Cardiac fibroblast (primary cell): Measurements from ENCODE around the gene CDC27.
"Not testable (repeated sequence)": the region's sequence is repeated elsewhere in the genome, so short reads cannot be mapped to it uniquely, and the experiment has no call there.

Experiments
- DNase-seq, 2 donors: peaks; one replicate each; pipeline versions ENCODE4 v3.0.0 to v3.0.0-alpha.2; 2010; ENCODE audit warnings: low read depth in 2 of 2
- H3K4me3 ChIP-seq, 2 donors: replicated peaks in 1 of 2; 1 replicate in 1 of 2; 2 replicates in 1 of 2; pipeline ENCODE4 v1.5.1; 2011; ENCODE audit warnings: low read depth in 2 of 2, low read length in 2 of 2, mild to moderate bottlenecking in 2 of 2, moderate library complexity in 1 of 2
- TF ChIP-seq, protein P1 (sequence below): IDR thresholded peaks from one replicate; pipeline ENCODE4 v1.5.1; 2011; ENCODE audit warnings: low read depth, mild to moderate bottlenecking, low read length, inconsistent platforms

CDC27 gene

DNA sequence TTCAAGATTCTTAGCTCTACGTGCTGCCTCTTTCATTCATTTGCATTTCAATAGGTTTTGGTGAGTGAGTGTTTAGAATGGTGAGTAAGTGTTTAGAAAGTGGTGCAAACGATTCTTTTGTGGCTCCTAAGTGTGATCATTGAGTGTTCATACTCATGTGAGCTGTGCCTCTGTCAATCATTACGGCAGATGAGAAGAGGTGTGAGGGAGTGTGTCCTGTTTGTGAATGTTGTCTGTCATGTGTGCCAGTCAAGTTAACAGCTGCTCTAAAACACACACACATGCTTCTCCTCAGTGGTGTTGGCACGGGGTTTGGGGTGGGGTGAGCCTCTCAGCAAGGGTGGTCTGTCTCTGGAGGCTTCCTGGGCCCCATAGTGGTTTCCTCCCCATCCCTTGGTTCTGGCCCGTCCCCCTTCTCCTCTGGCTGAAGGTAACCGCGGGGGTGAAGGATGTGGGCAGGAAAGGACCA lies 31.5 kb upstream of the CDC27 start:
- TF ChIP-seq, protein P1, sequence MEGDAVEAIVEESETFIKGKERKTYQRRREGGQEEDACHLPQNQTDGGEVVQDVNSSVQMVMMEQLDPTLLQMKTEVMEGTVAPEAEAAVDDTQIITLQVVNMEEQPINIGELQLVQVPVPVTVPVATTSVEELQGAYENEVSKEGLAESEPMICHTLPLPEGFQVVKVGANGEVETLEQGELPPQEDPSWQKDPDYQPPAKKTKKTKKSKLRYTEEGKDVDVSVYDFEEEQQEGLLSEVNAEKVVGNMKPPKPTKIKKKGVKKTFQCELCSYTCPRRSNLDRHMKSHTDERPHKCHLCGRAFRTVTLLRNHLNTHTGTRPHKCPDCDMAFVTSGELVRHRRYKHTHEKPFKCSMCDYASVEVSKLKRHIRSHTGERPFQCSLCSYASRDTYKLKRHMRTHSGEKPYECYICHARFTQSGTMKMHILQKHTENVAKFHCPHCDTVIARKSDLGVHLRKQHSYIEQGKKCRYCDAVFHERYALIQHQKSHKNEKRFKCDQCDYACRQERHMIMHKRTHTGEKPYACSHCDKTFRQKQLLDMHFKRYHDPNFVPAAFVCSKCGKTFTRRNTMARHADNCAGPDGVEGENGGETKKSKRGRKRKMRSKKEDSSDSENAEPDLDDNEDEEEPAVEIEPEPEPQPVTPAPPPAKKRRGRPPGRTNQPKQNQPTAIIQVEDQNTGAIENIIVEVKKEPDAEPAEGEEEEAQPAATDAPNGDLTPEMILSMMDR, result no peak
- no peak for DNase-seq
- H3K4me3 ChIP-seq, result no peak overlapping the region

DNA sequence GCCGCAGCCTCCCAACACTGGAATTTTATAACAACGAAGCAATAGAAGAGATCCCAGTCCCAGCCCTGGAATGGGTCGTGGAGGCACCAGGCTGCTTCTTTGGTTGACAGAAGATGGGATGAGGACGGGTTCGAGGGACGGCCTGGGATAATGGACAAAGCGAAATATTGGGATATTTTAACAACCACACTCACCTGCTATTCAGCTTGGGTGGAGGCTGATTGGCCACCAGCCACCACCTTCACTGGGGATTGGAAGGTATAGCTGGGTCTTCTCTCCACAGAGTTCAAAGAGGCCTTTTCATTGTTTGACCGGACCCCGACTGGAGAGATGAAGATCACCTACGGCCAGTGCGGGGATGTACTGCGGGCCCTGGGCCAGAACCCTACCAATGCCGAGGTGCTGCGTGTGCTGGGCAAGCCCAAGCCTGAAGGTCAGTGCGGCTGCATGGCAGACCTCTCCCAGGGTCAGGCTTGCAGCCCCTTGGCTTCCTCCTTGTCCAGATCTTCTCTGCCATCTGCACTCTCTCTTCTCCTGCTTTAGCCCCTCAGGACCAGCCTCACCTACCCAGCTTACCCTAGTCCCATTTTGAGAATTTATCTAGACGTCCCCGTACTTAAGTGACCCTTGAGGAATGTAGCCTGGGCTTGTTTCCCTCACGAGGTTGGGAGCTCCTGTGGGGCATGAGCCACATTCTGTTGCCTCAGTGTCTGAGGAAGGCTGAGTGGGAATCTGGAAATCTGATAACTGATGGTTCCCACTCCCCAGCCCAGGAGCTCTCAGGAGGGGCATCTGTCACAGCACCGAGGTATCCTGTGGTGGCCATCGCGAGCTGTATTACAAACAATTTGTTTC lies 30.8 kb upstream of the CDC27 start:
- TF ChIP-seq, protein P1, result no peak
- DNase-seq, result no peak
- no peak overlapping the region for H3K4me3 ChIP-seq

DNA sequence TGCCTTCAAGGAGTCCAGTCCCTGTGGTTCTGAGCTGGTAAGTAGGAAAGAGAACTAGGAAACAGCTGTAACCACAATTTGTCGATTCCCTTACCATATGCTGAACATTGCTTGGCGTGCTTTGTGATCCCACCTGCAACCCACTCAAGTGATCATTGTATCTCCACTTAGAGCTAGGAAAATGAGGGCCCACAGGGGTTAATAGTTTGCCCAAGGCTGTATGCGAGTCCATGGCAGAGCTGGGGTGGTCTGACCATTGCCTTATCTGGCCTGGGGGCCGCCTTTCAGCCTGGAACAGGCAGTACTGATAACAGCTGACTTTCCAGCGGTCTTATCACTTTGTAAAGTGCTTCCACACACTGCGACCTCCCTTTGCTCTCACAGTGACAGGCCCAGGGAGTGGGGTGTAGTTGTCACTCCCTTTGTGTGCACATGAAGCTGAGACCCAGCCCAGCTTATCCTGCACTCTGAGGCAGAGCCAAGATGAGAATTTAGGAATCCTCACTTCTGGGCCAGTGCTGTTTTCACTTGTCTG lies 29.9 kb upstream of the CDC27 start:
- no peak for DNase-seq
- no peak overlapping the region for H3K4me3 ChIP-seq
- TF ChIP-seq, protein P1, result no peak

DNA sequence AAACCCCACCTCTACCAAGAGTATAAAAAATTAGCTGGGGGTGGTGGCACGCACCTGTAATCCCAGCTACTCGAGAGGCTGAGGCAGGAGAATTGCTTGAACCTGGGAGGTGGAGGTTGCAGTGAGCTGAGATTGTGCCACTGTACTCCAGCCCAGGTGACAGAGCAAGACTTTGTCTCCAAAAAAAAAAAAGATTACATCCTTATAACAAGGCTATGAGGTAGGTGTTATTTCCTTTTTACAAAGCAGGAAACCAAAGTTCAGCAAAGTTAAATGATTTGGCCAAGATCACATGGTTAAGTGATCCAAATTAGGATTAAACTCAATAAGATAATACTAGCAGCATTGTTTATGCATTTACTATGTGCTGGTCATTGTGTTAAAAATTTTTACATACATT lies 28.2 kb upstream of the CDC27 start:
- H3K4me3 ChIP-seq, DNase-seq: not testable (repeated sequence)

DNA sequence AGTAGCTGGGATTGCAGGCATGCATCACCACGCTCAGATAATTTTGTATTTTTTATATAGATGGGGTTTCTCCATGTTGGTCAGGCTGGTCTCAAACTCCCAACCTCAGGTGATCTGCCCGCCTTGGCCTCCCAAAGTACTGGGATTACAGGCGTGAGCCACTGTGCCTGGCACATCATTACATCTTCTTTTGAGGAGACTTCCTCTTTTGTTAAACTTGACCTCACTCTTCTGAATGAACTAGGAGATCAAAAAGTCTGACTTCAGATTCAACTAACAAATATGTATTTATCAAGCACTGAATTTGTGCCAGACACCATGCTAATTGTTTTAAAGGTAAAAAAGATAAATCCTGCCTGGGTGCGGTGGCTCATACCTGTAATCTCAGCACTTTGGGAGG lies 27.7 kb upstream of the CDC27 start:
- not testable (repeated sequence) for H3K4me3 ChIP-seq, DNase-seq

DNA sequence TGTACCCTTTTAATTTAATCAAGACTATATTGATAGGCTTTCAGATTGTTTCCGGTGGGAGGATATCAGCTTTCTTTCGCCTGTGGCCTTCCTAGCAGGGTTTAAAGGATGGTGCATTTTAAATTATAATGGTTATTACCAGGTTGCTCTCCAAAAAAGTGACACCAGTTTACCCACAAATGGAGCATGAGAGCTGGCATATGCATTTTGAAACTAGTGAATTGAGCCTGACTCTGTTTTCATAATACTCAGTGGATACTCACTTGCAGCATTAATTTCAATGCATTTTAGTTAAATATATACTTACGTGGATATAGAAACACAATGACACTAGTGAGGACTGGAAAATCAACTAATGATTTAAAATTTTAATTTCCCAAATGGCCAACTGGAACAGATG lies 25.8 kb upstream of the CDC27 start:
- no peak for DNase-seq
- TF ChIP-seq, protein P1, result no peak
- no peak overlapping the region for H3K4me3 ChIP-seq

DNA sequence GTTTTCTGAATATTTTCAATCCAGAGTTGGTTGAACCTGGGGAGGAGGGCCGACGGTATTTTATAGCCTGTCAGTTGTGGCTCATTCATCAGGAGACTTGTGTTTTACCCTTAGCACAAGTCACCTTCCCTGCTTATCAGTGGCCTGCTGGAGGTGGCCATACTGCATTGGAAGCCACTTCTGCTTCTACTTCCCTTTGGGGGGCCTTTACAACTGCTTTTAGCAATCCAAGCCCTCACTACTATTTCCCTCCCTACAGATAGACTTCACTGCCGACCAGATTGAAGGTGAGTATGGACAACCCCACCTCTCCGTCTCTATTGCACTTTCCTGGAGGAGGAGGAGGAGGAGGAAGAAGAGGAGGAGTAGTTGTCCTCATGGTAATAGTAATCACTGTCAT lies 24.4 kb upstream of the CDC27 start:
- no peak overlapping the region for H3K4me3 ChIP-seq
- TF ChIP-seq, protein P1, result no peak
- DNase-seq, result no peak

DNA sequence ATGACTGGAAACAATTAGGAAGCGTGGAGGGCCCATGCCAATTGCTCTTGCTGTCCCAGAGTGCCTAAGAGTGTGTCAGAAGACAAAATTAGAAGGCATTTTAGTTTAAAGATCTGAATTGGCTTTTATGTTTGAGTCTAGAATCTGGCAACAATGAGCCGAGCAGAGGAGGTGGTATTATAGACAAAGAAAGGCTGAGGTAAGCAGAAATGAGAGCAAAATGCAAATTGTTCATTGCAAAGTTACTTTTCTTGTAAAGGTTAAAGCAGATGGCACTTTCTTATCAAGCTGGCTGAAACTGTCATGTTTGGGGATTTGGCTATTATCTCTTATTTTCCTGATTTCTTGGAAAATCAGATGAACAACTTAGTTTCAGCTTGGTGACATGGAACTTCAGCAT lies 23.4 kb upstream of the CDC27 start:
- no peak overlapping the region for H3K4me3 ChIP-seq
- DNase-seq, result no peak
- TF ChIP-seq, protein P1, result no peak
